Ectodermal cell (in vitro differentiated cells): ENCODE results near the gene COL27A1.

Experiments
- H3K27ac ChIP-seq: 2 replicates; pipeline ENCODE4 v1.7.0; 2013; ENCODE audit warnings: mild to moderate bottlenecking, low read depth, low read length; ENCODE audit not compliant: insufficient read depth, poor library complexity, severe bottlenecking
- H3K27me3 ChIP-seq: 2 replicates; pipeline ENCODE4 v1.7.0; 2013; ENCODE audit warnings: mild to moderate bottlenecking, low read length; ENCODE audit not compliant: insufficient read depth, control insufficient read depth, poor library complexity, severe bottlenecking
- H3K36me3 ChIP-seq: one replicate; pipeline ENCODE4 v1.7.0; 2013; ENCODE audit warnings: low read length; ENCODE audit not compliant: control insufficient read depth, insufficient read depth
- H3K4me1 ChIP-seq: one replicate; pipeline ENCODE4 v1.7.0; 2013; ENCODE audit warnings: low read length; ENCODE audit not compliant: control insufficient read depth, insufficient read depth
- H3K4me3 ChIP-seq: 2 replicates; pipeline ENCODE4 v1.7.0; 2013; ENCODE audit warnings: low read depth, low read length, control low read depth; ENCODE audit not compliant: insufficient read depth
- H3K9me3 ChIP-seq: 2 replicates; pipeline ENCODE4 v1.7.0; 2013; ENCODE audit warnings: mild to moderate bottlenecking, low read length, moderate library complexity; ENCODE audit not compliant: control insufficient read depth
- WGBS, 2 experiments: methylation state at CpG; one replicate each; pipeline ENCODE4 v1.1.7; 2013; ENCODE audit warnings: missing lambda C conversion rate in 2 of 2; 5-methylcytosine and 5-hydroxymethylcytosine counted together

The COL27A1 gene

GRCh38 chr9:114207034-114207810 lies 51.9 kb downstream of the COL27A1 start:
- H3K27ac ChIP-seq = peak overlapping the region; percentile 44
- 71 to 74% methylated on average over 9 of the region's 9 CpGs for WGBS, 2 experiments
- no peaks in the 10 kb centered on the region for H3K27me3 ChIP-seq
- peaks cover 20% of the 10 kb centered on the region for H3K4me1 ChIP-seq
- H3K4me3 ChIP-seq = no peak overlapping the region
- H3K9me3 ChIP-seq = no peaks in the 10 kb centered on the region
- no peaks in the 10 kb centered on the region for H3K36me3 ChIP-seq

- Histone ChIP-seq H3K9me3 (no peaks in the 10 kb centered on the region), H3K4me3 (no peak overlapping the region), H3K27ac (no peak overlapping the region), H3K4me1 (peaks cover 20% of the 10 kb centered on the region), H3K36me3 (no peaks in the 10 kb centered on the region), H3K27me3 (no peaks in the 10 kb centered on the region)
- WGBS, 2 experiments = 95 to 96% methylated on average over 6 of the region's 6 CpGs
Measured at GRCh38 chr9:114207845-114208244, 52.5 kb downstream of the COL27A1 start.

- H3K36me3 ChIP-seq = no peaks in the 10 kb centered on the region
- H3K4me1 ChIP-seq = peaks cover 20% of the 10 kb centered on the region
- 94 to 96% methylated on average over 18 of the region's 18 CpGs for WGBS, 2 experiments
- H3K4me3 ChIP-seq = no peak overlapping the region
- no peak overlapping the region for H3K27ac ChIP-seq
- no peaks in the 10 kb centered on the region for H3K9me3 ChIP-seq
- H3K27me3 ChIP-seq = no peaks in the 10 kb centered on the region
Measured at GRCh38 chr9:114209151-114209550, 53.8 kb downstream of the COL27A1 start.

GRCh38 chr9:114210136-114210535 lies 54.8 kb downstream of the COL27A1 start:
- H3K27me3 ChIP-seq = no peaks in the 10 kb centered on the region
- 96 to 97% methylated on average over 4 of the region's 4 CpGs for WGBS, 2 experiments
- H3K36me3 ChIP-seq = no peaks in the 10 kb centered on the region
- no peaks in the 10 kb centered on the region for H3K9me3 ChIP-seq
- H3K27ac ChIP-seq = no peak overlapping the region
- H3K4me3 ChIP-seq = no peak overlapping the region
- peaks cover 20% of the 10 kb centered on the region for H3K4me1 ChIP-seq

GRCh38 chr9:114210691-114211276 lies 55.4 kb downstream of the COL27A1 start:
- H3K27ac ChIP-seq = no peak overlapping the region
- WGBS, 2 experiments = 94 to 96% methylated on average over 15 of the region's 15 CpGs
- H3K9me3 ChIP-seq = no peaks in the 10 kb centered on the region
- H3K36me3 ChIP-seq = no peaks in the 10 kb centered on the region
- H3K27me3 ChIP-seq = no peaks in the 10 kb centered on the region
- peaks cover 18% of the 10 kb centered on the region for H3K4me1 ChIP-seq
- no peak overlapping the region for H3K4me3 ChIP-seq

- Histone ChIP-seq H3K36me3 (no peaks in the 10 kb centered on the region), H3K9me3 (no peaks in the 10 kb centered on the region), H3K27ac (no peak overlapping the region), H3K27me3 (no peaks in the 10 kb centered on the region), H3K4me3 (no peak overlapping the region), H3K4me1 (no peaks in the 10 kb centered on the region)
- WGBS, 2 experiments = 92 to 95% methylated on average over 5 of the region's 5 CpGs
Measured at GRCh38 chr9:114212826-114213225, 57.5 kb downstream of the COL27A1 start.

- no peaks in the 10 kb centered on the region for H3K27me3 ChIP-seq
- H3K9me3 ChIP-seq = no peaks in the 10 kb centered on the region
- 94% methylated on average over 6 of the region's 6 CpGs for WGBS, 2 experiments
- H3K27ac ChIP-seq = no peak overlapping the region
- no peaks in the 10 kb centered on the region for H3K4me1 ChIP-seq
- no peaks in the 10 kb centered on the region for H3K36me3 ChIP-seq
- no peak overlapping the region for H3K4me3 ChIP-seq
Measured at GRCh38 chr9:114213566-114213965, 58.2 kb downstream of the COL27A1 start.

GRCh38 chr9:114214181-114214580 lies 58.8 kb downstream of the COL27A1 start:
- H3K4me1 ChIP-seq = no peaks in the 10 kb centered on the region
- no peaks in the 10 kb centered on the region for H3K36me3 ChIP-seq
- H3K9me3 ChIP-seq = no peaks in the 10 kb centered on the region
- H3K4me3 ChIP-seq = no peak overlapping the region
- H3K27ac ChIP-seq = no peak overlapping the region
- 92 to 93% methylated on average over 6 of the region's 6 CpGs for WGBS, 2 experiments
- H3K27me3 ChIP-seq = no peaks in the 10 kb centered on the region

- no peaks in the 10 kb centered on the region for H3K9me3 ChIP-seq
- H3K27me3 ChIP-seq = no peaks in the 10 kb centered on the region
- no peak overlapping the region for H3K27ac ChIP-seq
- no peak overlapping the region for H3K4me3 ChIP-seq
- H3K36me3 ChIP-seq = no peaks in the 10 kb centered on the region
- no peaks in the 10 kb centered on the region for H3K4me1 ChIP-seq
- 95% methylated on average over 7 of the region's 7 CpGs for WGBS, 2 experiments
Measured at GRCh38 chr9:114214686-114215414, 59.5 kb downstream of the COL27A1 start.

GRCh38 chr9:114216081-114216480 lies 60.7 kb downstream of the COL27A1 start:
- no peaks in the 10 kb centered on the region for H3K36me3 ChIP-seq
- no peaks in the 10 kb centered on the region for H3K9me3 ChIP-seq
- no peak overlapping the region for H3K4me3 ChIP-seq
- H3K27me3 ChIP-seq = no peaks in the 10 kb centered on the region
- WGBS, 2 experiments = 88% methylated on average over 7 of the region's 7 CpGs
- no peaks in the 10 kb centered on the region for H3K4me1 ChIP-seq
- H3K27ac ChIP-seq = no peak overlapping the region
